Measurements from ENCODE around the gene TOM1L2. TPM values are rescaled to one million over a fixed set of nuclear protein-coding genes. Genes with fewer than 3 reads are reported as not detected.

Gene TOM1L2
- total RNA-seq, 1 donor from 2014 or later, result 33.7 TPM

- DNase-seq (ENCODE audit: extremely low read depth, low read depth, low spot score), result no peak
These were observed 133.9 kb downstream of the TOM1L2 start for GRCh38 chr17:17837966-17838962.

GRCh38 chr17:17837380-17837821 lies 134.8 kb downstream of the TOM1L2 start:
- no peak for DNase-seq (ENCODE audit: extremely low read depth, low read depth, low spot score)

GRCh38 chr17:17836818-17837379 lies 135.3 kb downstream of the TOM1L2 start, which contains the start of gene SREBF1:
TSS of gene SREBF1 (minus strand) at chr17:17836986. CDS start at chr17:17836817, 169 bp downstream.
- no peak for DNase-seq (ENCODE audit: extremely low read depth, low read depth, low spot score)

GRCh38 chr17:17836250-17836817 lies 135.9 kb downstream of the TOM1L2 start:
- DNase-seq (ENCODE audit: extremely low read depth, low read depth, low spot score), result peak; percentile 63

GRCh38 chr17:17835415-17836249 lies 136.6 kb downstream of the TOM1L2 start:
- DNase-seq (ENCODE audit: extremely low read depth, low read depth, low spot score), result no peak

- DNase-seq (ENCODE audit: extremely low read depth, low read depth, low spot score), result no peak
These were observed 137.2 kb downstream of the TOM1L2 start for GRCh38 chr17:17834974-17835373.

- DNase-seq (ENCODE audit: extremely low read depth, low read depth, low spot score), result no peak
These were observed 138.4 kb downstream of the TOM1L2 start for GRCh38 chr17:17833658-17834357.

GRCh38 chr17:17832032-17832363 lies 140.2 kb downstream of the TOM1L2 start:
- no peak for DNase-seq (ENCODE audit: extremely low read depth, low read depth, low spot score)

GRCh38 chr17:17831208-17832031 lies 140.8 kb downstream of the TOM1L2 start:
- DNase-seq (ENCODE audit: extremely low read depth, low read depth, low spot score), result no peak

GRCh38 chr17:17830740-17831207 lies 141.4 kb downstream of the TOM1L2 start:
- no peak for DNase-seq (ENCODE audit: extremely low read depth, low read depth, low spot score)

GRCh38 chr17:17830269-17830567 lies 142.0 kb downstream of the TOM1L2 start:
- no peak for DNase-seq (ENCODE audit: extremely low read depth, low read depth, low spot score)

- DNase-seq (ENCODE audit: extremely low read depth, low read depth, low spot score), result no peak
These were observed 144.2 kb downstream of the TOM1L2 start for GRCh38 chr17:17827826-17828621.

GRCh38 chr17:17826942-17827785 lies 145.0 kb downstream of the TOM1L2 start:
- DNase-seq (ENCODE audit: extremely low read depth, low read depth, low spot score), result no peak

- DNase-seq (ENCODE audit: extremely low read depth, low read depth, low spot score), result no peak
These were observed 145.9 kb downstream of the TOM1L2 start for GRCh38 chr17:17826342-17826713.

GRCh38 chr17:17824783-17825614 lies 147.2 kb downstream of the TOM1L2 start:
- no peak for DNase-seq (ENCODE audit: extremely low read depth, low read depth, low spot score)

GRCh38 chr17:17824119-17824782 lies 147.9 kb downstream of the TOM1L2 start:
- no peak for DNase-seq (ENCODE audit: extremely low read depth, low read depth, low spot score)
